Activated CD4-positive, CD25-positive, alpha-beta regulatory T cell treated with anti-CD3 and anti-CD28 coated beads, Interleukin-2, amount 50 U/mL, for 72 hours (primary cell): ENCODE measurements around the gene SLC37A1.

Experiments
- DNase-seq: peaks from one replicate; pipeline ENCODE4 v3.0.0; 2021

Gene SLC37A1

GRCh38 chr21:42530167-42530518 is 16.5 kb downstream of the SLC37A1 start:
- no peak for DNase-seq

GRCh38 chr21:42531771-42532170 is 18.1 kb downstream of the SLC37A1 start:
- DNase-seq = no peak

- DNase-seq = no peak
These were observed 19.0 kb downstream of the SLC37A1 start for GRCh38 chr21:42532466-42533181.

GRCh38 chr21:42533306-42533962 is 19.8 kb downstream of the SLC37A1 start:
- no peak for DNase-seq

GRCh38 chr21:42533963-42534355 is 20.3 kb downstream of the SLC37A1 start:
- no peak for DNase-seq

GRCh38 chr21:42534421-42535378 is 21.0 kb downstream of the SLC37A1 start:
- DNase-seq = no peak

- DNase-seq = no peak
These were observed 22.0 kb downstream of the SLC37A1 start for GRCh38 chr21:42535602-42536171.

GRCh38 chr21:42536601-42537000 is 22.9 kb downstream of the SLC37A1 start:
- no peak for DNase-seq

- no peak for DNase-seq
These were observed 23.6 kb downstream of the SLC37A1 start for GRCh38 chr21:42537106-42537742.

GRCh38 chr21:42538479-42539275 is 25.0 kb downstream of the SLC37A1 start:
- DNase-seq = no peak

GRCh38 chr21:42539342-42539741 is 25.7 kb downstream of the SLC37A1 start:
- no peak for DNase-seq

GRCh38 chr21:42539931-42540343 is 26.3 kb downstream of the SLC37A1 start:
- no peak for DNase-seq

GRCh38 chr21:42540396-42540795 is 26.7 kb downstream of the SLC37A1 start:
- no peak for DNase-seq

- DNase-seq = no peak
These were observed 27.5 kb downstream of the SLC37A1 start for GRCh38 chr21:42541174-42541573.

- DNase-seq = no peak
These were observed 28.0 kb downstream of the SLC37A1 start for GRCh38 chr21:42541618-42542017.

- DNase-seq = no peak
These were observed 28.5 kb downstream of the SLC37A1 start for GRCh38 chr21:42542196-42542595.

- no peak for DNase-seq
These were observed 28.9 kb downstream of the SLC37A1 start for GRCh38 chr21:42542596-42542995.

GRCh38 chr21:42543106-42543847 is 29.6 kb downstream of the SLC37A1 start:
- no peak for DNase-seq

GRCh38 chr21:42544544-42544943 is 30.9 kb downstream of the SLC37A1 start:
- no peak for DNase-seq

- no peak for DNase-seq
These were observed 31.7 kb downstream of the SLC37A1 start for GRCh38 chr21:42545317-42545716.

GRCh38 chr21:42545745-42546144 is 32.1 kb downstream of the SLC37A1 start:
- DNase-seq = no peak
